Heart left ventricle (tissue), 13 donors: Measurements from ENCODE around the gene HORMAD2.

ENCODE experiments used
- CTCF ChIP-seq, 12 donors: fragments of 200-600 bp; sonication (generic) in 4 of 12; IDR thresholded peaks; one replicate each; pipeline versions ENCODE4 v1.5.0 to v1.8.0; 2018 to 2022; ENCODE audit warnings: antibody characterized with exemption in 12 of 12, mild to moderate bottlenecking in 5 of 12
- POLR2A ChIP-seq, 2 donors: fragments of 450-650 bp; IDR thresholded peaks; one replicate each; pipeline ENCODE4 v1.6.1; 2017; ENCODE audit warnings: antibody characterized with exemption in 2 of 2, mild to moderate bottlenecking in 2 of 2, moderate library complexity in 2 of 2
- donor health status: ischemic (EF 13 %, LVEDD 7.1; RV severe dilation, severe dysfunction).
- donor health status: DM: no; HTN: yes; CAD: no.
- donor health status: DM: no; HTN: no; CAD: no.
- donor health status: ischemic (EF 25% LVEDD 6.9; RV normal size, moderate dysfunction).
- donor health status: ischemic (EF 25% LVEDD 5.7; RV mildly dilated, moderate dysfunction).
- donor health status: ischemic (EF 35%, LVEDD 5.7; RV mildly dilated, moderate dysfunction).
- donor health status: nonischemic (EF 11% LVEDD 7.7; RV severe dilation, severe dysfunction).
- donor health status: DM: yes; HTN: yes; CAD: no.
- donor health status: PGD.
- donor health status: ischemic (EF 29% LVEDD 5.4; RV normal size, mild dysfunction).
- donor health status: nonischemic (EF 23%, LVEDD 6.1; RV moderate dilation, normal function).

DNA sequence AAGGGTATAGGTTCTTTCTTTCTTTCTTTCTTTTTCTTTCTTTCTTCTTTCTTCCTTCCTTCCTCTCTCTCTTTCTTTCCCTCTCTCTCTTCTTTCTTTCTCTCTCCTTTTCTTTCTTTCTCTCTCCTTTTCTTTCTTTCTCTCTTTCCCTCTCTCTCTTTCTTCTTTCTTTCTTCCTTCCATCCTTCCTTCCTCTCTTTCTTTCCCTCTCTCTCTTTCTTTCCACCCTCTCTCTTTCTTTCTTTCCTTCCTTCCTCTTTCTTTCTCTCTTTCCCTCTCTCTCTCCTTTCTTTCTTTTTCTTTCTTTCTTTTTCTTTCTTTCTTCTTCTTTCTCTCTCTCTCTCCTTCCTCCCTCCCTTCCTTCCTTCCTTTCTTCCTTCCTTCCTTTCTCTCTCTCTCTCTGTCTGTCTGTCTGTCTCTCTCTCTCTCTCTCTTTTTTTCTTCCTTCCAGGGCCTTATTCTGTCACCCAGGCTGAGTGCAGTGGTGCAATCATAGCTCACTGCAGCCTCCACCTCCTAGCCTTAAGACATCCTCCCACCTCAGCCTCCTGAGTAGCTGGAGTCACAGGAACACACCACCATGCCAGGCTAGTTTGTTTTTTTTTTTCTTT is 139.5 kb downstream of the HORMAD2 start:
- TF ChIP-seq CTCF (IDR thresholded peaks at IDR 0.05) = no peak
- no peak for TF ChIP-seq POLR2A (IDR thresholded peaks at IDR 0.05)
